HEK293T (cell line): ENCODE measurements around the gene SGCE.

Source experiments
- CTCF ChIA-PET: fragments of 350-600 bp; formaldehyde crosslinking; extraction: SDS; loops from one replicate; lab custom pipeline; 2021; ENCODE audit warnings: antibody characterized with exemption, inconsistent platforms; lab: Yijun Ruan, JAX
- POLR2A ChIA-PET: fragments of 350-600 bp; formaldehyde crosslinking; extraction: SDS; loops from one replicate; lab custom pipeline; 2020; ENCODE audit warnings: antibody characterized with exemption, inconsistent platforms; lab: Yijun Ruan, JAX
- DNase-seq: peaks from one replicate; pipeline ENCODE4 v3.0.0; 2012; ENCODE audit warnings: mixed read lengths; ENCODE audit errors: extremely low spot score
- ARNT ChIP-seq: fragments of 450-650 bp; IDR thresholded peaks from 2 replicates; pipeline ENCODE4 v1.6.1; 2017; ENCODE audit warnings: mild to moderate bottlenecking
- BHLHE40 ChIP-seq: fragments of 450-650 bp; IDR thresholded peaks from 2 replicates; pipeline ENCODE4 v1.6.1; 2016; ENCODE audit warnings: mild to moderate bottlenecking, moderate library complexity, borderline replicate concordance
- CTBP1 ChIP-seq: fragments of 450-650 bp; IDR thresholded peaks from 2 replicates; pipeline ENCODE4 v1.6.1; 2016; ENCODE audit warnings: borderline replicate concordance
- ELF4 ChIP-seq: fragments of 450-650 bp; IDR thresholded peaks from 2 replicates; pipeline ENCODE4 v1.6.1; 2017; ENCODE audit warnings: antibody characterized with exemption
- FOXA1 ChIP-seq: fragments of 450-650 bp; IDR thresholded peaks from 2 replicates; pipeline ENCODE4 v1.6.1; 2016; ENCODE audit warnings: mild to moderate bottlenecking
- FOXK2 ChIP-seq: fragments of 450-650 bp; IDR thresholded peaks from 2 replicates; pipeline ENCODE4 v1.6.1; 2016; ENCODE audit warnings: mild to moderate bottlenecking
- FOXM1 ChIP-seq: fragments of 450-650 bp; IDR thresholded peaks from 2 replicates; pipeline ENCODE4 v1.6.1; 2017; ENCODE audit warnings: mild to moderate bottlenecking, borderline replicate concordance
- HDGF ChIP-seq: fragments of 450-650 bp; IDR thresholded peaks from 2 replicates; pipeline ENCODE4 v1.6.1; 2017; ENCODE audit warnings: antibody characterized with exemption, borderline replicate concordance
- L3MBTL2 ChIP-seq: fragments of 450-650 bp; conservative IDR thresholded peaks from 2 replicates; pipeline ENCODE4 v1.6.1; 2016; ENCODE audit warnings: mild to moderate bottlenecking
- LEF1 ChIP-seq: fragments of 450-650 bp; IDR thresholded peaks from 2 replicates; pipeline ENCODE4 v1.6.1; 2017; ENCODE audit warnings: mild to moderate bottlenecking, borderline replicate concordance
- NFRKB ChIP-seq: fragments of 450-650 bp; IDR thresholded peaks from 2 replicates; pipeline ENCODE4 v1.6.1; 2016; ENCODE audit warnings: mild to moderate bottlenecking, moderate library complexity
- SP1 ChIP-seq: fragments of 450-650 bp; IDR thresholded peaks from 2 replicates; pipeline ENCODE4 v1.6.1; 2017
- SUZ12 ChIP-seq: fragments of 450-650 bp; IDR thresholded peaks from 2 replicates; pipeline ENCODE4 v1.6.1; 2016; ENCODE audit warnings: mild to moderate bottlenecking
- TARDBP ChIP-seq: fragments of 450-650 bp; IDR thresholded peaks from 2 replicates; pipeline ENCODE4 v1.6.1; 2016
- ZNF384 ChIP-seq: fragments of 450-650 bp; IDR thresholded peaks from 2 replicates; pipeline ENCODE4 v1.6.1; 2016
- TF ChIP-seq, protein P1 (sequence below): fragments of 450-650 bp; IDR thresholded peaks from 2 replicates; pipeline ENCODE4 v1.6.1; 2016

SGCE gene

GRCh38 chr7:94576316-94576715, 79.6 kb downstream of the SGCE start:
- ChIA-PET CTCF (no interaction called here), POLR2A (no interaction called here)
- no peak for DNase-seq
- TF ChIP-seq HDGF = no peak
- no peak for TF ChIP-seq NFRKB
- TF ChIP-seq SP1 = no peak
- TF ChIP-seq, protein P1, sequence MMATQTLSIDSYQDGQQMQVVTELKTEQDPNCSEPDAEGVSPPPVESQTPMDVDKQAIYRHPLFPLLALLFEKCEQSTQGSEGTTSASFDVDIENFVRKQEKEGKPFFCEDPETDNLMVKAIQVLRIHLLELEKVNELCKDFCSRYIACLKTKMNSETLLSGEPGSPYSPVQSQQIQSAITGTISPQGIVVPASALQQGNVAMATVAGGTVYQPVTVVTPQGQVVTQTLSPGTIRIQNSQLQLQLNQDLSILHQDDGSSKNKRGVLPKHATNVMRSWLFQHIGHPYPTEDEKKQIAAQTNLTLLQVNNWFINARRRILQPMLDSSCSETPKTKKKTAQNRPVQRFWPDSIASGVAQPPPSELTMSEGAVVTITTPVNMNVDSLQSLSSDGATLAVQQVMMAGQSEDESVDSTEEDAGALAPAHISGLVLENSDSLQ = no peak
- TF ChIP-seq FOXK2 = no peak
- no peak for TF ChIP-seq L3MBTL2
- TF ChIP-seq SUZ12 = no peak

DNA sequence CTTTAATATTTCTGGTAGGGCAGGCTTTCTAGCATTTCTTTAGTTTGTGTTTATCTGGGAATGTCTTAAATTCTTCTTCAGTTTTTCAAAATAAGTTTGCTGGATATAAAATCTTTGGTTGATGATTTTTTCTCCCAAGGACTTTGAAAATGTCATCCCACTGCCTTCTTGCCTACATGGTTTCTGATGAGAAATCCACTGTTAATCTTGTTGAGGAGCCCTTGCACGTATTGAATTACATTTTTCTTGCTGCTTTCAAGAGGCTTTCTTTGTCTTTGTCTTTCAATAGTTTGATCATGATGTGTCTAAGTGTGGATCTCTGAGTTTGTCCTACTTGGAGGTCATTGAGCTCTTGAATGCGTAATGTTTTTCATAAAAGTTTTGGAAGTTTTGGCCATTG, 80.3 kb downstream of the SGCE start:
- CTCF ChIA-PET = no interaction called here

GRCh38 chr7:94571816-94572215, 84.1 kb downstream of the SGCE start:
- DNase-seq = no peak
- ChIA-PET CTCF (no interaction called here), POLR2A (interaction anchor here (0.8 kb wide), 1 partner anchor 626 kb away, joined by 3 read pairs; no protein-coding TSS in a partner anchor)
- no peak for TF ChIP-seq CTBP1
- no peak for TF ChIP-seq NFRKB
- TF ChIP-seq FOXK2 = no peak
- no peak for TF ChIP-seq ELF4
- TF ChIP-seq, protein P1 = no peak
- no peak for TF ChIP-seq ZNF384
- TF ChIP-seq LEF1 = no peak
- no peak for TF ChIP-seq SP1
- no peak for TF ChIP-seq FOXA1
- no peak for TF ChIP-seq HDGF

More for the DNA sequence above, 80.3 kb downstream of the SGCE start:
- DNase-seq = no peak
- POLR2A ChIA-PET = no interaction called here
- TF ChIP-seq ARNT (no peak), TARDBP (no peak), ELF4 (no peak)

DNA sequence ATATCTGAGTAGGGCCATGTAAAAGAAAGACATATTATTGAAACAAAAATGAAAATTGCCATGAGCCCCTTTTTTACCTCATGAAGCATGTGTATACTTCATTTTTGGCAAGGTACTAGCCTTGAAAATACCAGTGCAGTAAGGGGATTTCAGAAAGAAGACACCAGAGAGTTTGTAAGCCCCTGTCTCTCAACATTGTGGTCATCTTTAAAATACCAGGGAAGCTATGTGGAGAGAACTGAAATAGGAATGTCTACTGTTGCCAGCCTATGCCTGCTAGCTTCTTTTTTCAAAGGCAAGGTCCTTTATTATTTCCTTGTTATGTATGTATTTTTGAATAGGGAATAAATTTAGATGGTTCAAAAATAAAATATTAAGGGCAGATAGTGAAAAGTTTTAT, 88.5 kb downstream of the SGCE start:
- ChIA-PET CTCF (no interaction called here), POLR2A (no interaction called here)
- DNase-seq = no peak
- TF ChIP-seq FOXA1 (no peak), HDGF (no peak), BHLHE40 (no peak), FOXK2 (no peak), TARDBP (no peak), FOXM1 (no peak), CTBP1 (no peak), LEF1 (no peak), ZNF384 (no peak), ELF4 (no peak), SP1 (no peak), SUZ12 (no peak), L3MBTL2 (no peak), NFRKB (no peak), ARNT (no peak)
- TF ChIP-seq, protein P1 = no peak

- no peak for TF ChIP-seq FOXA1
- TF ChIP-seq ZNF384 = no peak
- no peak for TF ChIP-seq NFRKB
- ChIA-PET CTCF (no interaction called here), POLR2A (no interaction called here)
- DNase-seq = no peak
Observed at GRCh38 chr7:94565247-94565894, 90.6 kb downstream of the SGCE start.

GRCh38 chr7:94562525-94562924, 93.4 kb downstream of the SGCE start:
- DNase-seq = no peak
- ChIA-PET CTCF (no interaction called here), POLR2A (no interaction called here)
- TF ChIP-seq FOXM1 = no peak
- no peak for TF ChIP-seq BHLHE40
- no peak for TF ChIP-seq ARNT
- no peak for TF ChIP-seq FOXK2
- TF ChIP-seq ELF4 = no peak
- no peak for TF ChIP-seq L3MBTL2

GRCh38 chr7:94561841-94562514, 94.0 kb downstream of the SGCE start:
- DNase-seq = no peak
- TF ChIP-seq ELF4 = no peak
- TF ChIP-seq LEF1 = no peak
- TF ChIP-seq, protein P1 = no peak
- no peak for TF ChIP-seq FOXA1
- no peak for TF ChIP-seq CTBP1
- no peak for TF ChIP-seq SUZ12
- TF ChIP-seq SP1 = no peak
- no peak for TF ChIP-seq FOXM1
- no peak for TF ChIP-seq BHLHE40
- TF ChIP-seq HDGF = no peak
- TF ChIP-seq NFRKB = no peak
- no peak for TF ChIP-seq FOXK2
- ChIA-PET CTCF (no interaction called here), POLR2A (no interaction called here)
